ENCODE measurements around the gene C9orf43. TPM values are rescaled to one million over a fixed set of nuclear protein-coding genes. Genes with fewer than 3 reads are reported as not detected.
"Not testable (repeated sequence)": the region's sequence is repeated elsewhere in the genome, so short reads cannot be mapped to it uniquely, and the experiment has no call there.

Gene C9orf43
- polyA plus RNA-seq = not detected

- H3K27me3 Mint-ChIP-seq = no peaks in the 10 kb centered on the region
Measured at GRCh38 chr9:113410207-113410864, at the start of gene C9orf43, which contains the start of gene POLE3. Gene C9orf43 (plus strand): TSS chr9:113410747. CDS start chr9:113413494, 2,747 bp downstream. Gene POLE3 (minus strand): TSS chr9:113410675. CDS start chr9:113410293, 382 bp downstream.

GRCh38 chr9:113361304-113362018, 49.1 kb upstream of the C9orf43 start:
- Mint-ChIP-seq H3K27ac (no peak overlapping the region), H3K27me3 (no peaks in the 10 kb centered on the region), H3K9me3 (no peaks in the 10 kb centered on the region), H3K36me3 (peaks cover 5% of the 10 kb centered on the region), H3K4me1 (no peaks in the 10 kb centered on the region), H3K4me3 (no peak overlapping the region)

More at GRCh38 chr9:113410207-113410864, at the start of gene C9orf43, which contains the start of gene POLE3:
- Mint-ChIP-seq H3K27ac (peak within 1 kb of the TSS; percentile 92 to 100 (median 100)), H3K36me3 (no peaks in the 10 kb centered on the region), H3K9me3 (no peaks in the 10 kb centered on the region), H3K4me3 (peak within 1 kb of the TSS; percentile 86 to 100 (median 98)), H3K4me1 (peaks cover 7 to 22% (median 9%) of the 10 kb centered on the region in 3 donors)

GRCh38 chr9:113363336-113363735, 47.2 kb upstream of the C9orf43 start:
- no peak overlapping the region for H3K27ac Mint-ChIP-seq

GRCh38 chr9:113364951-113365350, 45.6 kb upstream of the C9orf43 start:
- no peaks in the 10 kb centered on the region for H3K27me3 Mint-ChIP-seq
- no peak overlapping the region for H3K4me3 Mint-ChIP-seq
- no peak overlapping the region for H3K27ac Mint-ChIP-seq
- H3K4me1 Mint-ChIP-seq = no peaks in the 10 kb centered on the region
- no peaks in the 10 kb centered on the region for H3K9me3 Mint-ChIP-seq
- peaks cover 3% of the 10 kb centered on the region for H3K36me3 Mint-ChIP-seq

More at GRCh38 chr9:113363336-113363735, 47.2 kb upstream of the C9orf43 start:
- peaks cover 5% of the 10 kb centered on the region for H3K36me3 Mint-ChIP-seq
- no peaks in the 10 kb centered on the region for H3K27me3 Mint-ChIP-seq
- no peaks in the 10 kb centered on the region for H3K9me3 Mint-ChIP-seq
- H3K4me3 Mint-ChIP-seq = no peak overlapping the region
- H3K4me1 Mint-ChIP-seq = no peaks in the 10 kb centered on the region

- H3K27ac Mint-ChIP-seq = peak overlapping the region in 1 of 3 donors; percentile 4
- H3K27me3 Mint-ChIP-seq, H3K36me3 Mint-ChIP-seq, H3K4me3 Mint-ChIP-seq, H3K4me1 Mint-ChIP-seq, H3K9me3 Mint-ChIP-seq: not testable (repeated sequence)
Measured at GRCh38 chr9:113365652-113366051, 44.9 kb upstream of the C9orf43 start.

- H3K27me3 Mint-ChIP-seq = no peaks in the 10 kb centered on the region
- no peaks in the 10 kb centered on the region for H3K36me3 Mint-ChIP-seq
- no peak overlapping the region for H3K27ac Mint-ChIP-seq
- H3K9me3 Mint-ChIP-seq = no peaks in the 10 kb centered on the region
- no peak overlapping the region for H3K4me3 Mint-ChIP-seq
- peaks cover 0 to 4% (median 0%) of the 10 kb centered on the region in 3 donors for H3K4me1 Mint-ChIP-seq
Measured at GRCh38 chr9:113368348-113368981, 42.1 kb upstream of the C9orf43 start.

- Mint-ChIP-seq H3K36me3 (no peaks in the 10 kb centered on the region), H3K27me3 (no peaks in the 10 kb centered on the region), H3K27ac (no peak overlapping the region), H3K4me1 (peaks cover 0 to 4% (median under 1%) of the 10 kb centered on the region in 3 donors), H3K9me3 (no peaks in the 10 kb centered on the region), H3K4me3 (no peak overlapping the region)
Measured at GRCh38 chr9:113368982-113369854, 41.3 kb upstream of the C9orf43 start.

GRCh38 chr9:113369855-113370140, 40.7 kb upstream of the C9orf43 start:
- Mint-ChIP-seq H3K4me3 (no peak overlapping the region), H3K27ac (no peak overlapping the region), H3K4me1 (peaks cover 0 to 5% (median 4%) of the 10 kb centered on the region in 3 donors), H3K36me3 (no peaks in the 10 kb centered on the region), H3K9me3 (no peaks in the 10 kb centered on the region), H3K27me3 (no peaks in the 10 kb centered on the region)

- Mint-ChIP-seq H3K9me3 (no peaks in the 10 kb centered on the region), H3K36me3 (no peaks in the 10 kb centered on the region), H3K27ac (no peak overlapping the region), H3K4me1 (peaks cover 9 to 11% (median 9%) of the 10 kb centered on the region in 3 donors), H3K27me3 (no peaks in the 10 kb centered on the region), H3K4me3 (no peak overlapping the region)
Measured at GRCh38 chr9:113370806-113371325, 39.7 kb upstream of the C9orf43 start.

GRCh38 chr9:113372059-113372458, 38.5 kb upstream of the C9orf43 start:
- peak overlapping the region in 1 of 3 donors; percentile 15 for H3K27ac Mint-ChIP-seq
- peaks cover 9 to 11% (median 10%) of the 10 kb centered on the region in 3 donors for H3K4me1 Mint-ChIP-seq
- no peaks in the 10 kb centered on the region for H3K27me3 Mint-ChIP-seq
- no peaks in the 10 kb centered on the region for H3K9me3 Mint-ChIP-seq
- no peaks in the 10 kb centered on the region for H3K36me3 Mint-ChIP-seq
- no peak overlapping the region for H3K4me3 Mint-ChIP-seq

- peaks cover 9 to 11% (median 10%) of the 10 kb centered on the region in 3 donors for H3K4me1 Mint-ChIP-seq
- no peaks in the 10 kb centered on the region for H3K27me3 Mint-ChIP-seq
- H3K9me3 Mint-ChIP-seq = no peaks in the 10 kb centered on the region
- peak overlapping the region in 1 of 4 donors; percentile 32 for H3K4me3 Mint-ChIP-seq
- H3K36me3 Mint-ChIP-seq = no peaks in the 10 kb centered on the region
- H3K27ac Mint-ChIP-seq = no peak overlapping the region
Measured at GRCh38 chr9:113373256-113373655, 37.3 kb upstream of the C9orf43 start.

GRCh38 chr9:113373676-113374392, 36.7 kb upstream of the C9orf43 start:
- peak overlapping the region in 1 of 4 donors; percentile 91 for H3K4me3 Mint-ChIP-seq
- H3K36me3 Mint-ChIP-seq = no peaks in the 10 kb centered on the region
- H3K4me1 Mint-ChIP-seq = peaks cover 9 to 11% (median 10%) of the 10 kb centered on the region in 3 donors
- no peak overlapping the region for H3K27ac Mint-ChIP-seq
- no peaks in the 10 kb centered on the region for H3K9me3 Mint-ChIP-seq
- no peaks in the 10 kb centered on the region for H3K27me3 Mint-ChIP-seq

GRCh38 chr9:113375057-113376023, 35.2 kb upstream of the C9orf43 start:
- Mint-ChIP-seq H3K27me3 (no peaks in the 10 kb centered on the region), H3K27ac (peak overlapping the region; percentile 34 to 89 (median 72)), H3K4me3 (peak overlapping the region; percentile 86 to 95 (median 92)), H3K4me1 (peaks cover 9 to 15% (median 10%) of the 10 kb centered on the region in 3 donors), H3K36me3 (no peaks in the 10 kb centered on the region), H3K9me3 (no peaks in the 10 kb centered on the region)
